GM12891 (cell line): ENCODE data around the gene ARHGAP20.

Source experiments
- PAX5 ChIP-seq: IDR thresholded peaks from 2 replicates; pipeline ENCODE4 v1.6.1; 2011; ENCODE audit warnings: low read length, moderate library complexity, mild to moderate bottlenecking; ENCODE audit not compliant: insufficient read depth, severe bottlenecking
- POLR2A ChIP-seq: IDR thresholded peaks from 2 replicates; pipeline ENCODE4 v1.6.1; 2011; ENCODE audit warnings: low read depth, low read length, control low read depth
- POLR2AphosphoS5 ChIP-seq: IDR thresholded peaks from 2 replicates; pipeline ENCODE4 v1.6.1; 2011; ENCODE audit warnings: low read depth, low read length, control low read depth
- POU2F2 ChIP-seq: IDR thresholded peaks from 2 replicates; pipeline ENCODE4 v1.6.1; 2011; ENCODE audit warnings: low read depth, mild to moderate bottlenecking, control low read depth, low read length, moderate library complexity
- SPI1 ChIP-seq: IDR thresholded peaks from 2 replicates; pipeline ENCODE4 v1.6.1; 2011; ENCODE audit warnings: low read depth, low read length, control low read depth
- TAF1 ChIP-seq: IDR thresholded peaks from 2 replicates; pipeline ENCODE4 v1.6.1; 2011; ENCODE audit warnings: low read depth, low read length, control low read depth

- TF ChIP-seq POLR2AphosphoS5 (no peak), POU2F2 (no peak), POLR2A (no peak), TAF1 (no peak), SPI1 (no peak), PAX5 (no peak)
These were observed 12.1 kb upstream of the ARHGAP20 start for GRCh38 chr11:110724358-110724757.
